GM10248 (cell line): ENCODE results near the gene ADAMTSL3.
"Not testable (repeated sequence)": the region's sequence is repeated elsewhere in the genome, so short reads cannot be mapped to it uniquely, and the experiment has no call there.

Source experiments
- CTCF ChIA-PET: fragments of 300-600 bp; sonication (Branson Sonifier 250); formaldehyde crosslinking; extraction: SDS; loops from one replicate; lab custom pipeline; 2021; ENCODE audit warnings: antibody characterized with exemption; lab: Yijun Ruan, JAX
- POLR2A ChIA-PET: fragments of 350-650 bp; sonication (Branson Sonifier 250); formaldehyde crosslinking; extraction: SDS; loops from one replicate; lab custom pipeline; 2020; ENCODE audit warnings: antibody characterized with exemption; lab: Yijun Ruan, JAX
- DNase-seq: peaks from one replicate; pipeline ENCODE4 v3.0.0; 2012; ENCODE audit errors: extremely low spot score
- CTCF ChIP-seq: IDR thresholded peaks from 2 replicates; pipeline ENCODE4 v1.5.1; 2012; ENCODE audit warnings: mild to moderate bottlenecking, low read depth; ENCODE audit errors: extremely low read depth, missing control alignments, control extremely low read depth

Gene ADAMTSL3

GRCh38 chr15:83956887-83957286, 303.0 kb downstream of the ADAMTSL3 start:
- POLR2A ChIA-PET: no interaction called here
- DNase-seq: no peak
- CTCF ChIA-PET: interaction anchor here (1.2 to 2.2 kb wide), 5 partner anchors 8 to 12 kb away, joined by 3 to 8 read pairs (median 4); no protein-coding TSS in a partner anchor
- TF ChIP-seq CTCF: no peak

- CTCF ChIA-PET: interaction anchor here (1.1 to 1.2 kb wide), 2 partner anchors 15 to 104 kb away, joined by 3 to 5 read pairs; no protein-coding TSS in a partner anchor
- DNase-seq: no peak
- POLR2A ChIA-PET: no interaction called here
These were observed 305.6 kb downstream of the ADAMTSL3 start for GRCh38 chr15:83959477-83959876.

GRCh38 chr15:83960192-83960829, 306.4 kb downstream of the ADAMTSL3 start:
- no peak for TF ChIP-seq CTCF
- DNase-seq: no peak
- CTCF ChIA-PET: interaction anchor here (0.8 to 1.2 kb wide), 5 partner anchors 14 to 105 kb away, joined by 3 to 5 read pairs (median 3); no protein-coding TSS in a partner anchor
- POLR2A ChIA-PET: no interaction called here

More at GRCh38 chr15:83959477-83959876, 305.6 kb downstream of the ADAMTSL3 start:
- TF ChIP-seq CTCF: no peak

GRCh38 chr15:83961311-83961710, 307.4 kb downstream of the ADAMTSL3 start:
- no peak for DNase-seq
- POLR2A ChIA-PET: no interaction called here
- CTCF ChIA-PET: interaction anchor here (0.8 to 1.2 kb wide), 2 partner anchors 29 to 74 kb away, joined by 3 read pairs; no protein-coding TSS in a partner anchor
- TF ChIP-seq CTCF: no peak

- DNase-seq, POLR2A ChIA-PET: not testable (repeated sequence)
- CTCF ChIA-PET: interaction anchor here (1.0 to 1.3 kb wide), 2 partner anchors 8 to 9 kb away, joined by 3 to 4 read pairs; no protein-coding TSS in a partner anchor
These were observed 311.0 kb downstream of the ADAMTSL3 start for GRCh38 chr15:83964967-83965366.

GRCh38 chr15:83970295-83970890, 316.5 kb downstream of the ADAMTSL3 start:
- DNase-seq: no peak
- POLR2A ChIA-PET: no interaction called here
- CTCF ChIA-PET: no interaction called here
- no peak for TF ChIP-seq CTCF

GRCh38 chr15:83971992-83972391, 318.1 kb downstream of the ADAMTSL3 start:
- TF ChIP-seq CTCF: no peak
- ChIA-PET CTCF (interaction anchor here (1.0 to 1.3 kb wide), 2 partner anchors 9 to 13 kb away, joined by 3 read pairs; no protein-coding TSS in a partner anchor), POLR2A (no interaction called here)
- no peak for DNase-seq
